HEK293T (cell line): Measurements from ENCODE around the gene FBXO15.

Experiments used
- CTCF ChIA-PET: fragments of 350-600 bp; formaldehyde crosslinking; extraction: SDS; loops from one replicate; lab custom pipeline; 2021; ENCODE audit warnings: antibody characterized with exemption, inconsistent platforms; lab: Yijun Ruan, JAX
- POLR2A ChIA-PET: fragments of 350-600 bp; formaldehyde crosslinking; extraction: SDS; loops from one replicate; lab custom pipeline; 2020; ENCODE audit warnings: antibody characterized with exemption, inconsistent platforms; lab: Yijun Ruan, JAX
- DNase-seq: peaks from one replicate; pipeline ENCODE4 v3.0.0; 2012; ENCODE audit warnings: mixed read lengths; ENCODE audit errors: extremely low spot score
- ARNT ChIP-seq: fragments of 450-650 bp; IDR thresholded peaks from 2 replicates; pipeline ENCODE4 v1.6.1; 2017; ENCODE audit warnings: mild to moderate bottlenecking
- BHLHE40 ChIP-seq: fragments of 450-650 bp; IDR thresholded peaks from 2 replicates; pipeline ENCODE4 v1.6.1; 2016; ENCODE audit warnings: mild to moderate bottlenecking, moderate library complexity, borderline replicate concordance
- CTBP1 ChIP-seq: fragments of 450-650 bp; IDR thresholded peaks from 2 replicates; pipeline ENCODE4 v1.6.1; 2016; ENCODE audit warnings: borderline replicate concordance
- ELF4 ChIP-seq: fragments of 450-650 bp; IDR thresholded peaks from 2 replicates; pipeline ENCODE4 v1.6.1; 2017; ENCODE audit warnings: antibody characterized with exemption
- FOXA1 ChIP-seq: fragments of 450-650 bp; IDR thresholded peaks from 2 replicates; pipeline ENCODE4 v1.6.1; 2016; ENCODE audit warnings: mild to moderate bottlenecking
- FOXK2 ChIP-seq: fragments of 450-650 bp; IDR thresholded peaks from 2 replicates; pipeline ENCODE4 v1.6.1; 2016; ENCODE audit warnings: mild to moderate bottlenecking
- FOXM1 ChIP-seq: fragments of 450-650 bp; IDR thresholded peaks from 2 replicates; pipeline ENCODE4 v1.6.1; 2017; ENCODE audit warnings: mild to moderate bottlenecking, borderline replicate concordance
- HDGF ChIP-seq: fragments of 450-650 bp; IDR thresholded peaks from 2 replicates; pipeline ENCODE4 v1.6.1; 2017; ENCODE audit warnings: antibody characterized with exemption, borderline replicate concordance
- L3MBTL2 ChIP-seq: fragments of 450-650 bp; conservative IDR thresholded peaks from 2 replicates; pipeline ENCODE4 v1.6.1; 2016; ENCODE audit warnings: mild to moderate bottlenecking
- LEF1 ChIP-seq: fragments of 450-650 bp; IDR thresholded peaks from 2 replicates; pipeline ENCODE4 v1.6.1; 2017; ENCODE audit warnings: mild to moderate bottlenecking, borderline replicate concordance
- NFRKB ChIP-seq: fragments of 450-650 bp; IDR thresholded peaks from 2 replicates; pipeline ENCODE4 v1.6.1; 2016; ENCODE audit warnings: mild to moderate bottlenecking, moderate library complexity
- PKNOX1 ChIP-seq: fragments of 450-650 bp; IDR thresholded peaks from 2 replicates; pipeline ENCODE4 v1.6.1; 2016
- SP1 ChIP-seq: fragments of 450-650 bp; IDR thresholded peaks from 2 replicates; pipeline ENCODE4 v1.6.1; 2017
- SUZ12 ChIP-seq: fragments of 450-650 bp; IDR thresholded peaks from 2 replicates; pipeline ENCODE4 v1.6.1; 2016; ENCODE audit warnings: mild to moderate bottlenecking
- TARDBP ChIP-seq: fragments of 450-650 bp; IDR thresholded peaks from 2 replicates; pipeline ENCODE4 v1.6.1; 2016
- ZNF384 ChIP-seq: fragments of 450-650 bp; IDR thresholded peaks from 2 replicates; pipeline ENCODE4 v1.6.1; 2016

Gene FBXO15

DNA sequence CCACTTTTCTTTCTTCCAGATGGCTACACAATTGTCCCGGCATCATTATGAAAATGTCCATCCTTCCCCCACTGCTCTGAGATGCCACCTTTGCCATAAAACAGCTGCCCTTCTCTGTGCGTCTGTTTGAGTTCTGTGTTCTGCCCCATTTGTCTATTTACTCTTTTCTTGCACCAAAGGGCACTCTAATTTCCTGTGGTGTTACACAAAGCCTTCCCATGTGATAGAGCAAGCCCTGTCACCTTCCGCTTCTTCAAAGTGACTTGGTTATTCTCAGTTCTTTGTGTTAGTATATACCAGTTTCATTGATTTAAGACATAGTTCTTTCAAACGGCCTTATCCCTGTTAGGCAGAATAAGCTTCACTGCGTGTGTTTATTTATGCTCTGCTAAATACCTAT lies 84.1 kb downstream of the FBXO15 start:
- ChIA-PET POLR2A (no interaction called here), CTCF (no interaction called here)
- TF ChIP-seq FOXA1 = no peak
- no peak for TF ChIP-seq L3MBTL2
- no peak for TF ChIP-seq SP1
- TF ChIP-seq ARNT = no peak
- no peak for TF ChIP-seq FOXM1
- TF ChIP-seq NFRKB = no peak
- no peak for TF ChIP-seq CTBP1
- no peak for TF ChIP-seq HDGF

DNA sequence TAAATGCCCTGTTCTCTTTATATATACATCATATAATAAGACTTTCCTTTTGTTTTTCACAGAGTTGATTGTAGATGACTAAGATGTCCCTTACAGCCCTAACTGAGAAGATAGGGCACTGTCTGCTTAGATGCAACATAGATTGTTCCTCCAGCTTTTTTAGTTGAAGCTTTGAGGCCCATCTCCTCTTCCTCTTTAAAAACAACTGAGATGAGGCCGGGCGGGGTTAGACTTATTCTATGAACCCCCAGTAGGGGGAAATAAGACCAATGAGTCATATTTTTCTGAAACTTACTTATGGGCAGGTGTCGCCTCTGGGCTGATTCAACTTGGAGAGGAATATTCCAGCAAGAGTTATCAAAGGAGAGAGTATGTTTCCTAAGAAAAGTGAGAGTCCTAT lies 84.6 kb downstream of the FBXO15 start:
- no peak for DNase-seq
- CTCF ChIA-PET = no interaction called here
- POLR2A ChIA-PET = no interaction called here

More for the DNA sequence above, 84.1 kb downstream of the FBXO15 start:
- no peak for DNase-seq

GRCh38 chr18:74062037-74062436 lies 85.6 kb downstream of the FBXO15 start:
- TF ChIP-seq TARDBP (no peak), SP1 (no peak), ZNF384 (no peak), ELF4 (no peak), BHLHE40 (no peak), SUZ12 (no peak), PKNOX1 (no peak), FOXM1 (no peak), ARNT (no peak), HDGF (no peak), CTBP1 (no peak), FOXK2 (no peak)
- POLR2A ChIA-PET = no interaction called here
- CTCF ChIA-PET = no interaction called here
- no peak for DNase-seq

More for the DNA sequence above, 84.6 kb downstream of the FBXO15 start:
- no peak for TF ChIP-seq HDGF
- no peak for TF ChIP-seq ZNF384
- TF ChIP-seq PKNOX1 = no peak
- TF ChIP-seq ELF4 = no peak
- no peak for TF ChIP-seq BHLHE40
- no peak for TF ChIP-seq LEF1
- TF ChIP-seq NFRKB = no peak
- no peak for TF ChIP-seq TARDBP
- no peak for TF ChIP-seq CTBP1
- no peak for TF ChIP-seq SP1
- no peak for TF ChIP-seq FOXA1
- no peak for TF ChIP-seq FOXM1
- TF ChIP-seq FOXK2 = no peak

DNA sequence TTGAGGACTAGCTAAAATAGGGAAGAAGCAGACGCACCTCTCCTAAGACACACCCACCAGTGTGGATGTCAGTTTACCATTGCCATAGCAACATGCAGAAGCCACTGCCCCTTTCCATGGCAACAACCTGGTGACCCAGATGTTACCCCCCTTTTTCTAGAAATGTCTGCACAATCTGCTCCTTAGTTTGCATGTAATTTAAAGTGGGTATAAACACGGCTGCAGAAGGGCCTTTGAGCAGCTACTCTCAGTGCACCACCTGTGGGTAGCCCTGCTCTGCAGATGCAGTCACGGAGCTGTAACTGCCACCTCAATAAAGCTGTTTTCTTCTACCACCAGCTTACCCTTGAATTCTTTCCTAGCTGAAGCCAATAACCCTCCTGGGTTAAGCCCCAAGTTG lies 87.1 kb downstream of the FBXO15 start:
- ChIA-PET POLR2A (no interaction called here), CTCF (no interaction called here)

GRCh38 chr18:74050807-74051206 lies 96.8 kb downstream of the FBXO15 start:
- CTCF ChIA-PET = no interaction called here

More for the DNA sequence above, 87.1 kb downstream of the FBXO15 start:
- no peak for DNase-seq
- TF ChIP-seq CTBP1 (no peak), ELF4 (no peak), HDGF (no peak), LEF1 (no peak), SP1 (no peak), ZNF384 (no peak), NFRKB (no peak), FOXM1 (no peak), SUZ12 (no peak), BHLHE40 (no peak), TARDBP (no peak), ARNT (no peak), PKNOX1 (no peak), L3MBTL2 (no peak), FOXK2 (no peak), FOXA1 (no peak)

More at GRCh38 chr18:74050807-74051206, 96.8 kb downstream of the FBXO15 start:
- POLR2A ChIA-PET = no interaction called here
- TF ChIP-seq HDGF = no peak
- no peak for TF ChIP-seq FOXM1
- TF ChIP-seq ZNF384 = no peak
- TF ChIP-seq BHLHE40 = no peak
- TF ChIP-seq SUZ12 = no peak
- TF ChIP-seq FOXK2 = no peak
- no peak for TF ChIP-seq ARNT
- no peak for TF ChIP-seq FOXA1
- TF ChIP-seq PKNOX1 = no peak
- no peak for TF ChIP-seq NFRKB
- TF ChIP-seq LEF1 = no peak
- TF ChIP-seq L3MBTL2 = no peak
- no peak for TF ChIP-seq SP1
- TF ChIP-seq TARDBP = no peak
- no peak for TF ChIP-seq CTBP1
- no peak for TF ChIP-seq ELF4
- no peak for DNase-seq
